Measurements from ENCODE around the gene TBC1D12.

TBC1D12 gene

DNA sequence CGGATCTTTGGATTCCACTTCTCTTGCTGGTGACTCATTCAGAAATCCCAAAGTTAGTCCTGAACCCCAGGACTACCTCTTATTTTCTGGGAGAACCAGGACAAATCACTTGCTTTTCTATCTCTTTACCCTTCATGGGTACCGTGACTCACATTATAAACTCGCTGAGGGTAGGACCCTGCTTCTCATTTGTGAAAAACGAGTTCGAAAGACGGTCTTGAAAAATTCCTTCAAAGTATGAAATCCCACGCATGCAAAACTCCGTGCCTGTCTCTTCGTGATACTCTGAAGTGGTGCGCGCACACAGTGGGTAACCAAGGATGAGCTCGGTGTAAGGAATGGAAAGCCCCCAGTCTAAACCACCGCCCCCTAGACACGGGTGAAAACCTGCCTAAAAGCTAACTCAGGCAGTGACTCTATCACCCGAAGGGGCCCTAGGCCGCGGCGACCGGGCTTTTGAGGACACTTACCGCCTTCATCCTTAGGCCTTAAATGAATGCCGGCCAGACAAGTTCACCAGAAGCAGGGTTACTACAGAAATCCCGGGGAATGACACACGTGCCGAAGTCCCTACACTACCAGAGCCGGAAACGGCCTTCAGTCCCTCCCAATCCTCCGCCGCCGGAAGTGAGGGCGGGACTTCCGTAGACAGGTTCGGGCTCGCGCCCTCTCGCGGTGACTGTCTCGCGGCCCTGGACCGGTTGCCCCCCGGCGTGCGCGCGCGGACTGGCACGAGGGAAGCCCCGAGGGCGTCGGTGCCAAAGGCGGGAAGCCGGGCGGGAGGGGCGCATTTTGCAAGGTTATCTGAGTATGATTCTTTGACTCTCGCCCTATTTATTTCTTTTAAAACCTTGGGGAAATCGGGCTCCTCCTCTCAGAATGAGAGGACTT lies 39.7 kb upstream of the TBC1D12 start, which contains the start of gene NOC3L:
Gene NOC3L (minus strand): TSS at position 580 of the 891 bp plus-strand sequence. CDS start 101 bp downstream, at position 479.
- peaks cover 13% of the 10 kb centered on the region; the same call in 1 of the 2 replicates for H3K4me1 ChIP-seq (ENCODE audit: low read length)
- H3K27me3 ChIP-seq (replicated peaks; ENCODE audit: insufficient read depth, low read length): no peaks in the 10 kb centered on the region
- H3K9me2 ChIP-seq (replicated peaks; ENCODE audit: insufficient read depth, low read length): no peaks in the 10 kb centered on the region
- H3K4me2 ChIP-seq (ENCODE audit: low read depth, low read length): peak within 1 kb of the TSS; percentile 72
- TF ChIP-seq EZH2 (optimal IDR thresholded peaks at IDR 0.05; ENCODE audit: low read depth, low read length): no peak
- TF ChIP-seq, protein P1, sequence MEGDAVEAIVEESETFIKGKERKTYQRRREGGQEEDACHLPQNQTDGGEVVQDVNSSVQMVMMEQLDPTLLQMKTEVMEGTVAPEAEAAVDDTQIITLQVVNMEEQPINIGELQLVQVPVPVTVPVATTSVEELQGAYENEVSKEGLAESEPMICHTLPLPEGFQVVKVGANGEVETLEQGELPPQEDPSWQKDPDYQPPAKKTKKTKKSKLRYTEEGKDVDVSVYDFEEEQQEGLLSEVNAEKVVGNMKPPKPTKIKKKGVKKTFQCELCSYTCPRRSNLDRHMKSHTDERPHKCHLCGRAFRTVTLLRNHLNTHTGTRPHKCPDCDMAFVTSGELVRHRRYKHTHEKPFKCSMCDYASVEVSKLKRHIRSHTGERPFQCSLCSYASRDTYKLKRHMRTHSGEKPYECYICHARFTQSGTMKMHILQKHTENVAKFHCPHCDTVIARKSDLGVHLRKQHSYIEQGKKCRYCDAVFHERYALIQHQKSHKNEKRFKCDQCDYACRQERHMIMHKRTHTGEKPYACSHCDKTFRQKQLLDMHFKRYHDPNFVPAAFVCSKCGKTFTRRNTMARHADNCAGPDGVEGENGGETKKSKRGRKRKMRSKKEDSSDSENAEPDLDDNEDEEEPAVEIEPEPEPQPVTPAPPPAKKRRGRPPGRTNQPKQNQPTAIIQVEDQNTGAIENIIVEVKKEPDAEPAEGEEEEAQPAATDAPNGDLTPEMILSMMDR (IDR thresholded peaks at IDR 0.05; ENCODE audit: low read length): peak; percentile 95
- TF ChIP-seq EZH2phosphoT487 (IDR thresholded peaks at IDR 0.05; ENCODE audit: low read length): no peak
- peak; percentile 96 for DNase-seq
- H3K9ac ChIP-seq (ENCODE audit: low read length): peak within 1 kb of the TSS; percentile 70
- peaks cover 3% of the 10 kb centered on the region; the same call in 1 of the 2 replicates for H3K36me3 ChIP-seq (replicated peaks; ENCODE audit: insufficient read depth, low read length)
- peak within 1 kb of the TSS; percentile 36; the same call in 1 of the 2 replicates for H3K27ac ChIP-seq (ENCODE audit: low read length)
- H2AFZ ChIP-seq (ENCODE audit: low read length): peak within 1 kb of the TSS; percentile 78
- H3K4me3 ChIP-seq (ENCODE audit: low read length): peak within 1 kb of the TSS; percentile 80
- H3K79me2 ChIP-seq (ENCODE audit: low read length): peaks cover 49% of the 10 kb centered on the region
- H3F3A ChIP-seq (ENCODE audit: insufficient read depth, low read length): no peaks in the 10 kb centered on the region
- H4K20me1 ChIP-seq (ENCODE audit: insufficient read depth, low read length): no peaks in the 10 kb centered on the region
- no peaks in the 10 kb centered on the region for H3K9me3 ChIP-seq (replicated peaks; ENCODE audit: insufficient read depth, low read length)

DNA sequence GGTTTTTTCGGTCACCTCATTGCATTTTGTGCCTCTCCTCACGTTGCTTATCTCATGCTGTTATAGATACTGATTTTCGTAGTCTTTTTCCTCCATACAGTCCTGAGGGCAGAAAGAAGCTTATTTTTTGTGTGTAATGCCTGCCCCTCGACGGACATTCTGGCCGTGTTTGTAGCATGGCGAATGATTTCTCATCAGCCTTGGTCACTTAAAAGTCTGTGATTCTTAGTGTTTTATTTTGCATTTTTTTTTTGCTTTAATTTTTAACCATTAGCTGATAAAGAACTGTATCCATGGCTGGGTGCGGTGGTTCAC lies 39.1 kb upstream of the TBC1D12 start:
- peak overlapping the region; percentile 78 for H2AFZ ChIP-seq (ENCODE audit: low read length)
- peaks cover 44% of the 10 kb centered on the region for H3K79me2 ChIP-seq (ENCODE audit: low read length)
- H3K27me3 ChIP-seq (replicated peaks; ENCODE audit: insufficient read depth, low read length): no peaks in the 10 kb centered on the region
- no peaks in the 10 kb centered on the region for H3F3A ChIP-seq (ENCODE audit: insufficient read depth, low read length)
- peak overlapping the region; percentile 17; the same call in 1 of the 2 replicates for H3K9ac ChIP-seq (ENCODE audit: low read length)
- H3K4me3 ChIP-seq (ENCODE audit: low read length): peak overlapping the region; percentile 80
- peaks cover 13% of the 10 kb centered on the region; the same call in 1 of the 2 replicates for H3K4me1 ChIP-seq (ENCODE audit: low read length)
- no peak for DNase-seq
- no peaks in the 10 kb centered on the region for H3K9me3 ChIP-seq (replicated peaks; ENCODE audit: insufficient read depth, low read length)
- H3K9me2 ChIP-seq (replicated peaks; ENCODE audit: insufficient read depth, low read length): no peaks in the 10 kb centered on the region
- H4K20me1 ChIP-seq (ENCODE audit: insufficient read depth, low read length): no peaks in the 10 kb centered on the region
- H3K4me2 ChIP-seq (ENCODE audit: low read depth, low read length): peak overlapping the region; percentile 72
- TF ChIP-seq, protein P1 (IDR thresholded peaks at IDR 0.05; ENCODE audit: low read length): no peak
- TF ChIP-seq EZH2 (optimal IDR thresholded peaks at IDR 0.05; ENCODE audit: low read depth, low read length): no peak
- no peak for TF ChIP-seq EZH2phosphoT487 (IDR thresholded peaks at IDR 0.05; ENCODE audit: low read length)
- H3K27ac ChIP-seq (ENCODE audit: low read length): no peak overlapping the region
- no peaks in the 10 kb centered on the region; the same call in 1 of the 2 replicates for H3K36me3 ChIP-seq (replicated peaks; ENCODE audit: insufficient read depth, low read length)

DNA sequence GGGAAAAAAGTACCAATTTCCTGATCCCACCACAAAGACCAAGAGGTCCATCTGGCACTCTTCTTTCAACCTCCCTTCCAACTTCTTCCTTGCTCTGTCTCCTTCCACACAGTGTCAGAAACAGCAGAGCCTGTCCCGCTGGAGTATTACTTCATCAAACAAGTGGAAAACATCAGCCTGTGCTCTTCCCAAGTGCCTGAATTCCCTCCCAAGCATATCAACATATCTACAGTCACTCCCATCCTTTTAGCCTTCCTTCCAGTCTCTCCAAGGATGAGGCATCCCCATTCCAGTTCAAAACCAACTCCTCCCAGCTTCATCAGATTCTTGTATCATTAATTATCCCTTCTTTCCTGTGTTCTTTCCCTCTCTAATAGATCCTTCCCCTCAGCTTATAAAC lies 37.9 kb upstream of the TBC1D12 start:
- H3K4me1 ChIP-seq (ENCODE audit: low read length): peaks cover 13% of the 10 kb centered on the region; the same call in 1 of the 2 replicates
- no peaks in the 10 kb centered on the region for H3F3A ChIP-seq (ENCODE audit: insufficient read depth, low read length)
- H3K79me2 ChIP-seq (ENCODE audit: low read length): peaks cover 31% of the 10 kb centered on the region
- H4K20me1 ChIP-seq (ENCODE audit: insufficient read depth, low read length): no peaks in the 10 kb centered on the region
- H3K36me3 ChIP-seq (replicated peaks; ENCODE audit: insufficient read depth, low read length): no peaks in the 10 kb centered on the region; the same call in 1 of the 2 replicates
- TF ChIP-seq, protein P1 (IDR thresholded peaks at IDR 0.05; ENCODE audit: low read length): no peak
- no peak for TF ChIP-seq EZH2phosphoT487 (IDR thresholded peaks at IDR 0.05; ENCODE audit: low read length)
- no peak for TF ChIP-seq EZH2 (optimal IDR thresholded peaks at IDR 0.05; ENCODE audit: low read depth, low read length)
- DNase-seq: no peak
- H3K9me2 ChIP-seq (replicated peaks; ENCODE audit: insufficient read depth, low read length): no peaks in the 10 kb centered on the region
- H3K27ac ChIP-seq (ENCODE audit: low read length): no peak overlapping the region
- H3K27me3 ChIP-seq (replicated peaks; ENCODE audit: insufficient read depth, low read length): no peaks in the 10 kb centered on the region
- no peak overlapping the region for H3K4me2 ChIP-seq (ENCODE audit: low read depth, low read length)
- no peak overlapping the region for H3K9ac ChIP-seq (ENCODE audit: low read length)
- no peak overlapping the region for H2AFZ ChIP-seq (ENCODE audit: low read length)
- no peaks in the 10 kb centered on the region for H3K9me3 ChIP-seq (replicated peaks; ENCODE audit: insufficient read depth, low read length)
- no peak overlapping the region for H3K4me3 ChIP-seq (ENCODE audit: low read length)

All from MM.1S (cell line).